ENCODE data around the gene TMED9.

DNA sequence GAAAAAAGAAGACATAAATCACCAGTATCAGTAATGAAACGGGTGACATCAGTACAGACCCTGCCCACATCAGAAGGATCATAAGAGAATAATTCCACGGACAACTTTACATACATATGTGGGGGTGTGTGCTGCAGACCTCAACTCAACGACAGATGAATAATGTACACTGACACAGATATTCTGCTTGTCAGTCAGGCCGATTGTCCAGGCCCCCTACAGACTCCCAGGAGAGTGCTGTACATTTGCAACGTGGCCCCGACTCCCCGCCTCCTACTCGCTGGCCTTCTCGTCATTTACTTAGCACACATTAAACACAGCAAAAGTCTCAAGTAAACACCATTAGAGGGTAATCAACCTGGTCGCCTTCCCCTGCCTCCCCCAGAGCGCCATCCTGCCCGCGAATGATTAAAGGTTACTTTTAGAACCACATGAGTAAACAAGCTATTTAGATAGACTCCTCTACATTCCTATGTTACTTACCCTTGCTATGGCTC is 3.5 kb upstream of the TMED9 start:
- TF ChIP-seq POLR2A (IDR thresholded peaks at IDR 0.05) (no peak), POLR2AphosphoS5 (IDR thresholded peaks at IDR 0.05) (no peak), EP300 (IDR thresholded peaks at IDR 0.05) (no peak)
- TF ChIP-seq, protein P1, sequence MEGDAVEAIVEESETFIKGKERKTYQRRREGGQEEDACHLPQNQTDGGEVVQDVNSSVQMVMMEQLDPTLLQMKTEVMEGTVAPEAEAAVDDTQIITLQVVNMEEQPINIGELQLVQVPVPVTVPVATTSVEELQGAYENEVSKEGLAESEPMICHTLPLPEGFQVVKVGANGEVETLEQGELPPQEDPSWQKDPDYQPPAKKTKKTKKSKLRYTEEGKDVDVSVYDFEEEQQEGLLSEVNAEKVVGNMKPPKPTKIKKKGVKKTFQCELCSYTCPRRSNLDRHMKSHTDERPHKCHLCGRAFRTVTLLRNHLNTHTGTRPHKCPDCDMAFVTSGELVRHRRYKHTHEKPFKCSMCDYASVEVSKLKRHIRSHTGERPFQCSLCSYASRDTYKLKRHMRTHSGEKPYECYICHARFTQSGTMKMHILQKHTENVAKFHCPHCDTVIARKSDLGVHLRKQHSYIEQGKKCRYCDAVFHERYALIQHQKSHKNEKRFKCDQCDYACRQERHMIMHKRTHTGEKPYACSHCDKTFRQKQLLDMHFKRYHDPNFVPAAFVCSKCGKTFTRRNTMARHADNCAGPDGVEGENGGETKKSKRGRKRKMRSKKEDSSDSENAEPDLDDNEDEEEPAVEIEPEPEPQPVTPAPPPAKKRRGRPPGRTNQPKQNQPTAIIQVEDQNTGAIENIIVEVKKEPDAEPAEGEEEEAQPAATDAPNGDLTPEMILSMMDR (IDR thresholded peaks at IDR 0.05) = no peak
